SK-N-SH treated with all-trans-retinoic acid at 6 μM for 48 hours (cell line): Measurements from ENCODE around the gene LRBA.

Experiments used
- ATAC-seq: fragments of 200-7000 bp; cut with Tn5 transposase; 3 replicates; pipeline ENCODE4 v1.9.1; 2020; ENCODE audit warnings: mild to moderate bottlenecking, moderate library complexity
- ARNTL ChIP-seq: fragments of 450-650 bp; formaldehyde crosslinking; IDR thresholded peaks from 2 replicates; pipeline ENCODE4 v1.5.0; 2020; ENCODE audit warnings: low read depth, mild to moderate bottlenecking, moderate library complexity, borderline replicate concordance
- BACH2 ChIP-seq: fragments of 250-450 bp; sonication (Bioruptor Pico); IDR thresholded peaks from 2 replicates; pipeline ENCODE4 v1.9.0; 2021; ENCODE audit warnings: mild to moderate bottlenecking, borderline replicate concordance
- CSDC2 ChIP-seq: fragments of 250-450 bp; sonication (Bioruptor Pico); IDR thresholded peaks from 2 replicates; pipeline ENCODE4 v1.5.0; 2020; ENCODE audit warnings: mild to moderate bottlenecking, moderate library complexity
- ESRRG ChIP-seq: fragments of 250-450 bp; sonication (Bioruptor Pico); IDR thresholded peaks from 2 replicates; pipeline ENCODE4 v1.6.1; 2021; ENCODE audit warnings: mild to moderate bottlenecking
- GLIS3 ChIP-seq: fragments of 250-450 bp; sonication (Bioruptor Pico); IDR thresholded peaks from 2 replicates; pipeline ENCODE4 v1.5.0; 2020; ENCODE audit warnings: mild to moderate bottlenecking, moderate library complexity
- ISL1 ChIP-seq: fragments of 250-450 bp; sonication (Bioruptor Pico); IDR thresholded peaks from 2 replicates; pipeline ENCODE4 v2.1.2; 2022; ENCODE audit warnings: mild to moderate bottlenecking, moderate library complexity
- OSR1 ChIP-seq: fragments of 250-450 bp; sonication (Bioruptor Pico); IDR thresholded peaks from 2 replicates; pipeline ENCODE4 v1.8.0; 2022; ENCODE audit warnings: moderate library complexity, mild to moderate bottlenecking, inconsistent platforms
- PPARA ChIP-seq: fragments of 250-450 bp; sonication (Bioruptor Pico); IDR thresholded peaks from 2 replicates; pipeline ENCODE4 v1.5.0; 2020; ENCODE audit warnings: mild to moderate bottlenecking, borderline replicate concordance
- RARB ChIP-seq: fragments of 250-450 bp; sonication (Bioruptor Pico); IDR thresholded peaks from 2 replicates; pipeline ENCODE4 v1.8.0; 2021; ENCODE audit warnings: mild to moderate bottlenecking, moderate library complexity
- SNAI2 ChIP-seq: fragments of 250-450 bp; sonication (Bioruptor Pico); IDR thresholded peaks from 2 replicates; pipeline ENCODE4 v1.5.0; 2020; ENCODE audit warnings: mild to moderate bottlenecking, moderate library complexity
- TCF4 ChIP-seq: fragments of 250-450 bp; sonication (Bioruptor Pico); IDR thresholded peaks from 2 replicates; pipeline ENCODE4 v1.8.0; 2021; ENCODE audit warnings: mild to moderate bottlenecking, moderate library complexity, borderline replicate concordance
- TOX ChIP-seq: fragments of 250-450 bp; sonication (Bioruptor Pico); IDR thresholded peaks from 2 replicates; pipeline ENCODE4 v1.8.0; 2021; ENCODE audit warnings: mild to moderate bottlenecking, moderate library complexity, borderline replicate concordance
- ZC3H10 ChIP-seq: fragments of 250-450 bp; sonication (Bioruptor Pico); IDR thresholded peaks from 2 replicates; pipeline ENCODE4 v1.5.1; 2021; ENCODE audit warnings: mild to moderate bottlenecking, moderate library complexity
- ZFP3 ChIP-seq: fragments of 250-450 bp; sonication (Bioruptor Pico); IDR thresholded peaks from 2 replicates; pipeline ENCODE4 v1.5.0; 2020; ENCODE audit warnings: mild to moderate bottlenecking, moderate library complexity
- ZFP30 ChIP-seq: fragments of 450-650 bp; formaldehyde crosslinking; IDR thresholded peaks from 2 replicates; pipeline ENCODE4 v1.5.0; 2022; ENCODE audit warnings: mild to moderate bottlenecking, moderate library complexity
- ZNF70 ChIP-seq: fragments of 450-650 bp; formaldehyde crosslinking; IDR thresholded peaks from 2 replicates; pipeline ENCODE4 v1.5.0; 2020; ENCODE audit warnings: mild to moderate bottlenecking, moderate library complexity
- ZNF8 ChIP-seq: fragments of 450-650 bp; formaldehyde crosslinking; IDR thresholded peaks from 2 replicates; pipeline ENCODE4 v1.5.0; 2020; ENCODE audit warnings: mild to moderate bottlenecking, moderate library complexity
- TF ChIP-seq, protein P1 (sequence below): fragments of 250-450 bp; sonication (Bioruptor Pico); IDR thresholded peaks from 2 replicates; pipeline ENCODE4 v1.5.1; 2020; ENCODE audit warnings: low read depth, mild to moderate bottlenecking, moderate library complexity
- TF ChIP-seq, protein P2 (sequence below): fragments of 250-450 bp; sonication (Bioruptor Pico); IDR thresholded peaks from 2 replicates; pipeline ENCODE4 v1.5.0; 2020; ENCODE audit warnings: mild to moderate bottlenecking, moderate library complexity
- TF ChIP-seq, protein P3 (sequence below): fragments of 250-450 bp; sonication (Bioruptor Pico); IDR thresholded peaks from 2 replicates; pipeline ENCODE4 v1.8.0; 2020; ENCODE audit warnings: mild to moderate bottlenecking, moderate library complexity, borderline replicate concordance
- TF ChIP-seq, protein P4 (sequence below): fragments of 250-450 bp; sonication (Bioruptor Pico); IDR thresholded peaks from 2 replicates; pipeline ENCODE4 v1.8.0; 2021; ENCODE audit warnings: low read depth, mild to moderate bottlenecking, moderate library complexity, borderline replicate concordance
- TF ChIP-seq, protein P5 (sequence below): fragments of 250-450 bp; sonication (Bioruptor Pico); IDR thresholded peaks from 2 replicates; pipeline ENCODE4 v1.5.1; 2021; ENCODE audit warnings: mild to moderate bottlenecking, moderate library complexity

Gene LRBA

DNA sequence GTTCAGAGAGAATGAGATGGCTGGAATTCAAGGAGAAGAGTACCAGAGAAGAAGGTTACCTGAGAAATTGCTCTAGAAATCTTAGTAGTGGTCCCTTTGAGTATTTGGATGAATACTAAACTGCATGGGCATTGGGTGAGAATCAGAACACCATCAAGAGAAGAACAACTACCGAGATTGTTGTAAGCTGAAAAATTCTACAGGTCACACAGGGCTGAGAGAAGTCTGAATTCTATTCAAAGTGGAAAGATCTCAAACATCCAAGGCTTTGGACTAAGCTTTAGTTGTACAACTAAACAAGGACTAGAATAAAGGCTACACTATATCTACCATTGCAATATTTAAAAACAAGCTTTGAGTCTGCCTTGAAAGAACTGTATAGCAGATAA, 40.8 kb downstream of the LRBA start:
- no peak for ATAC-seq
- no peak for TF ChIP-seq TCF4 (CRISPR knock-in tag)
- TF ChIP-seq ZNF70 (CRISPR knock-in tag), result no peak
- TF ChIP-seq GLIS3, result no peak
- TF ChIP-seq, protein P1, sequence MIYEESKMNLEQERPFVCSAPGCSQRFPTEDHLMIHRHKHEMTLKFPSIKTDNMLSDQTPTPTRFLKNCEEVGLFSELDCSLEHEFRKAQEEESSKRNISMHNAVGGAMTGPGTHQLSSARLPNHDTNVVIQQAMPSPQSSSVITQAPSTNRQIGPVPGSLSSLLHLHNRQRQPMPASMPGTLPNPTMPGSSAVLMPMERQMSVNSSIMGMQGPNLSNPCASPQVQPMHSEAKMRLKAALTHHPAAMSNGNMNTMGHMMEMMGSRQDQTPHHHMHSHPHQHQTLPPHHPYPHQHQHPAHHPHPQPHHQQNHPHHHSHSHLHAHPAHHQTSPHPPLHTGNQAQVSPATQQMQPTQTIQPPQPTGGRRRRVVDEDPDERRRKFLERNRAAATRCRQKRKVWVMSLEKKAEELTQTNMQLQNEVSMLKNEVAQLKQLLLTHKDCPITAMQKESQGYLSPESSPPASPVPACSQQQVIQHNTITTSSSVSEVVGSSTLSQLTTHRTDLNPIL (CRISPR knock-in tag), result no peak
- no peak for TF ChIP-seq PPARA (CRISPR knock-in tag)
- no peak for TF ChIP-seq ZC3H10 (CRISPR knock-in tag)
- TF ChIP-seq BACH2 (CRISPR knock-in tag), result no peak
- no peak for TF ChIP-seq RARB (CRISPR knock-in tag)
- TF ChIP-seq ARNTL (CRISPR knock-in tag), result no peak
- TF ChIP-seq, protein P2, sequence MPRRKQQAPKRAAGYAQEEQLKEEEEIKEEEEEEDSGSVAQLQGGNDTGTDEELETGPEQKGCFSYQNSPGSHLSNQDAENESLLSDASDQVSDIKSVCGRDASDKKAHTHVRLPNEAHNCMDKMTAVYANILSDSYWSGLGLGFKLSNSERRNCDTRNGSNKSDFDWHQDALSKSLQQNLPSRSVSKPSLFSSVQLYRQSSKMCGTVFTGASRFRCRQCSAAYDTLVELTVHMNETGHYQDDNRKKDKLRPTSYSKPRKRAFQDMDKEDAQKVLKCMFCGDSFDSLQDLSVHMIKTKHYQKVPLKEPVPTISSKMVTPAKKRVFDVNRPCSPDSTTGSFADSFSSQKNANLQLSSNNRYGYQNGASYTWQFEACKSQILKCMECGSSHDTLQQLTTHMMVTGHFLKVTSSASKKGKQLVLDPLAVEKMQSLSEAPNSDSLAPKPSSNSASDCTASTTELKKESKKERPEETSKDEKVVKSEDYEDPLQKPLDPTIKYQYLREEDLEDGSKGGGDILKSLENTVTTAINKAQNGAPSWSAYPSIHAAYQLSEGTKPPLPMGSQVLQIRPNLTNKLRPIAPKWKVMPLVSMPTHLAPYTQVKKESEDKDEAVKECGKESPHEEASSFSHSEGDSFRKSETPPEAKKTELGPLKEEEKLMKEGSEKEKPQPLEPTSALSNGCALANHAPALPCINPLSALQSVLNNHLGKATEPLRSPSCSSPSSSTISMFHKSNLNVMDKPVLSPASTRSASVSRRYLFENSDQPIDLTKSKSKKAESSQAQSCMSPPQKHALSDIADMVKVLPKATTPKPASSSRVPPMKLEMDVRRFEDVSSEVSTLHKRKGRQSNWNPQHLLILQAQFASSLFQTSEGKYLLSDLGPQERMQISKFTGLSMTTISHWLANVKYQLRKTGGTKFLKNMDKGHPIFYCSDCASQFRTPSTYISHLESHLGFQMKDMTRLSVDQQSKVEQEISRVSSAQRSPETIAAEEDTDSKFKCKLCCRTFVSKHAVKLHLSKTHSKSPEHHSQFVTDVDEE (CRISPR knock-in tag), result no peak
- no peak for TF ChIP-seq ZFP3
- TF ChIP-seq SNAI2 (CRISPR knock-in tag), result no peak
- TF ChIP-seq, protein P3, sequence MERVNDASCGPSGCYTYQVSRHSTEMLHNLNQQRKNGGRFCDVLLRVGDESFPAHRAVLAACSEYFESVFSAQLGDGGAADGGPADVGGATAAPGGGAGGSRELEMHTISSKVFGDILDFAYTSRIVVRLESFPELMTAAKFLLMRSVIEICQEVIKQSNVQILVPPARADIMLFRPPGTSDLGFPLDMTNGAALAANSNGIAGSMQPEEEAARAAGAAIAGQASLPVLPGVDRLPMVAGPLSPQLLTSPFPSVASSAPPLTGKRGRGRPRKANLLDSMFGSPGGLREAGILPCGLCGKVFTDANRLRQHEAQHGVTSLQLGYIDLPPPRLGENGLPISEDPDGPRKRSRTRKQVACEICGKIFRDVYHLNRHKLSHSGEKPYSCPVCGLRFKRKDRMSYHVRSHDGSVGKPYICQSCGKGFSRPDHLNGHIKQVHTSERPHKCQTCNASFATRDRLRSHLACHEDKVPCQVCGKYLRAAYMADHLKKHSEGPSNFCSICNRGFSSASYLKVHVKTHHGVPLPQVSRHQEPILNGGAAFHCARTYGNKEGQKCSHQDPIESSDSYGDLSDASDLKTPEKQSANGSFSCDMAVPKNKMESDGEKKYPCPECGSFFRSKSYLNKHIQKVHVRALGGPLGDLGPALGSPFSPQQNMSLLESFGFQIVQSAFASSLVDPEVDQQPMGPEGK (CRISPR knock-in tag), result no peak
- no peak for TF ChIP-seq ZNF8 (CRISPR knock-in tag)

DNA sequence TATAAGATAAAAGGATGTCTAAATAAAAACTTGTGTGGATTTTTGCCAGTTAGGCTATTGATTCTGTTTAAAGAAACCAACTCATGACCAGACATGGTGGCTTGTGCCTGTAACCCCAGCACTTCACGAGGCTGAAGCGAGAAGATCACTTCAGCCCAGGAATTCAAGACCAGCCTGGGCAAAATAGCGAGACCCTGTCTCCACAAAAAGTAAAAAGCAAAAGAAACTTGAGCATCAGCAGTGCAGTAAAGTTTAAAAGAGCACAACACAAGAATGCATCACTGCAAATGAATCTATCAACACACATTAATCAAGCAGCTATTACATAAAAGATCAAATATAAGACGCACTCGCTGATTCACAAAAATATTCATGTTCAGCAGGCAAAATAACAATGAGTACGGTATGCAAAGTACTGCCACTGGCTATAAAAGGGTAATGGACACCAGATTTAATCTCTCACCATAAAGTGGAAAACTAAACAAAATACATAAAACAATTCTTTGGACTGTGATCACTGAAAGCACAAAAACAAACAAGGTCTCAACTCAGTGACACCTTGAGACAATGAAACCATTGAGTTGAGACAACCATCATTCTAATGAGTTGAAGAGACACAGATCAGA, 41.3 kb downstream of the LRBA start:
- no peak for ATAC-seq
- TF ChIP-seq PPARA (CRISPR knock-in tag), result no peak

DNA sequence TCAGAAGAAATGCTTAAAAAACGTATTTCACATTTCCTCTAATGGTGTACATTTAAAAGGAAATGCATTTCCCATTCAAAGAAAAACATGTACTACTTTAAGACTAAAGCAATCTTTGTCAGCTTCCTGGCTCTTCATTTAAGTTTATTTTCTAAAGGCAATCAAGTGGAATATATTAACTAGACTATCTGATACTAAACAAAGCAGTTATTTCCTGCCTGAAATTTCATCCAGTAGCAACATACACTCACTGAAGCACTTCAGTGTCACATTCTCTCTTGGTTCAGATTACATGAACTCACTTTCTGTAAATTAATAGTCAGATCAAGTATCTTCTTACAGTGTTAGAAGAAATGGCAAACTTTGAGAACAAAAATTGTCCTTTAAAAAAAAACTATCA, 42.5 kb downstream of the LRBA start:
- peak; percentile 77 for ATAC-seq
- no peak for TF ChIP-seq OSR1 (CRISPR knock-in tag)
- TF ChIP-seq TOX (CRISPR knock-in tag), result no peak
- TF ChIP-seq, protein P4, sequence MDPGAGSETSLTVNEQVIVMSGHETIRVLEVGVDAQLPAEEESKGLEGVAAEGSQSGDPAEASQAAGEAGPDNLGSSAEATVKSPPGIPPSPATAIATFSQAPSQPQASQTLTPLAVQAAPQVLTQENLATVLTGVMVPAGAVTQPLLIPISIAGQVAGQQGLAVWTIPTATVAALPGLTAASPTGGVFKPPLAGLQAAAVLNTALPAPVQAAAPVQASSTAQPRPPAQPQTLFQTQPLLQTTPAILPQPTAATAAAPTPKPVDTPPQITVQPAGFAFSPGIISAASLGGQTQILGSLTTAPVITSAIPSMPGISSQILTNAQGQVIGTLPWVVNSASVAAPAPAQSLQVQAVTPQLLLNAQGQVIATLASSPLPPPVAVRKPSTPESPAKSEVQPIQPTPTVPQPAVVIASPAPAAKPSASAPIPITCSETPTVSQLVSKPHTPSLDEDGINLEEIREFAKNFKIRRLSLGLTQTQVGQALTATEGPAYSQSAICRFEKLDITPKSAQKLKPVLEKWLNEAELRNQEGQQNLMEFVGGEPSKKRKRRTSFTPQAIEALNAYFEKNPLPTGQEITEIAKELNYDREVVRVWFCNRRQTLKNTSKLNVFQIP (CRISPR knock-in tag), result no peak
- TF ChIP-seq RARB (CRISPR knock-in tag), result no peak
- TF ChIP-seq, protein P5, sequence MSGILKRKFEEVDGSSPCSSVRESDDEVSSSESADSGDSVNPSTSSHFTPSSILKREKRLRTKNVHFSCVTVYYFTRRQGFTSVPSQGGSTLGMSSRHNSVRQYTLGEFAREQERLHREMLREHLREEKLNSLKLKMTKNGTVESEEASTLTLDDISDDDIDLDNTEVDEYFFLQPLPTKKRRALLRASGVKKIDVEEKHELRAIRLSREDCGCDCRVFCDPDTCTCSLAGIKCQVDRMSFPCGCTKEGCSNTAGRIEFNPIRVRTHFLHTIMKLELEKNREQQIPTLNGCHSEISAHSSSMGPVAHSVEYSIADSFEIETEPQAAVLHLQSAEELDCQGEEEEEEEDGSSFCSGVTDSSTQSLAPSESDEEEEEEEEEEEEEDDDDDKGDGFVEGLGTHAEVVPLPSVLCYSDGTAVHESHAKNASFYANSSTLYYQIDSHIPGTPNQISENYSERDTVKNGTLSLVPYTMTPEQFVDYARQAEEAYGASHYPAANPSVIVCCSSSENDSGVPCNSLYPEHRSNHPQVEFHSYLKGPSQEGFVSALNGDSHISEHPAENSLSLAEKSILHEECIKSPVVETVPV (CRISPR knock-in tag), result no peak
- no peak for TF ChIP-seq ISL1
- TF ChIP-seq PPARA (CRISPR knock-in tag), result no peak
- no peak for TF ChIP-seq ZFP3
- TF ChIP-seq BACH2 (CRISPR knock-in tag), result no peak
- TF ChIP-seq ZC3H10 (CRISPR knock-in tag), result no peak
- TF ChIP-seq ESRRG (CRISPR knock-in tag), result no peak
- no peak for TF ChIP-seq CSDC2 (CRISPR knock-in tag)
- TF ChIP-seq ZFP30, result no peak
- no peak for TF ChIP-seq TCF4 (CRISPR knock-in tag)
- TF ChIP-seq ZNF70 (CRISPR knock-in tag), result no peak
- TF ChIP-seq, protein P2 (CRISPR knock-in tag), result no peak
- TF ChIP-seq, protein P1 (CRISPR knock-in tag), result no peak
- TF ChIP-seq ZNF8 (CRISPR knock-in tag), result no peak
- TF ChIP-seq, all 23 proteins: peak for 0
